Measurements from ENCODE around the gene SMYD1.

Gene SMYD1

GRCh38 chr2:88126772-88127637 lies 59.4 kb downstream of the SMYD1 start:
- no peak for TF ChIP-seq CTCF (IDR thresholded peaks at IDR 0.05; ENCODE audit: low read depth, low read length, missing control alignments)
- no peak overlapping the region for H3K4me3 ChIP-seq (ENCODE audit: low read depth, low read length)
- DNase-seq (ENCODE audit: low read depth): no peak
- in situ Hi-C loops (cut with HindIII; ENCODE audit: low sequenced_read_pairs): no loop called here

- H3K4me3 ChIP-seq (ENCODE audit: low read depth, low read length): no peak overlapping the region
- DNase-seq (ENCODE audit: low read depth): no peak
- in situ Hi-C loops (cut with HindIII; ENCODE audit: low sequenced_read_pairs): no loop called here
- TF ChIP-seq CTCF (IDR thresholded peaks at IDR 0.05; ENCODE audit: low read depth, low read length, missing control alignments): no peak
These were observed 59.9 kb downstream of the SMYD1 start for GRCh38 chr2:88127638-88127887.

- DNase-seq (ENCODE audit: low read depth): no peak
- TF ChIP-seq CTCF (IDR thresholded peaks at IDR 0.05; ENCODE audit: low read depth, low read length, missing control alignments): no peak
- in situ Hi-C loops (cut with HindIII; ENCODE audit: low sequenced_read_pairs): no loop called here
- no peak within 1 kb of the TSS for H3K4me3 ChIP-seq (ENCODE audit: low read depth, low read length)
These were observed 60.4 kb downstream of the SMYD1 start, which contains the start of gene FABP1 for GRCh38 chr2:88127888-88128653. FABP1 (minus strand) TSS chr2:88128062; CDS start chr2:88128017, 45 bp downstream.

GRCh38 chr2:88128654-88129312 lies 61.2 kb downstream of the SMYD1 start:
- H3K4me3 ChIP-seq (ENCODE audit: low read depth, low read length): no peak overlapping the region
- DNase-seq (ENCODE audit: low read depth): no peak
- no peak for TF ChIP-seq CTCF (IDR thresholded peaks at IDR 0.05; ENCODE audit: low read depth, low read length, missing control alignments)
- in situ Hi-C loops (cut with HindIII; ENCODE audit: low sequenced_read_pairs): no loop called here

- in situ Hi-C loops (cut with HindIII; ENCODE audit: low sequenced_read_pairs): no loop called here
- H3K4me3 ChIP-seq (ENCODE audit: low read depth, low read length): no peak overlapping the region
- TF ChIP-seq CTCF (IDR thresholded peaks at IDR 0.05; ENCODE audit: low read depth, low read length, missing control alignments): no peak
- no peak for DNase-seq (ENCODE audit: low read depth)
These were observed 61.8 kb downstream of the SMYD1 start for GRCh38 chr2:88129313-88129959.
